Germinal center (tissue), 1 donor: ENCODE measurements around the gene TTC31.

Source experiments
- DNase-seq: peaks from one replicate; pipeline ENCODE4 v3.0.0; 2012; ENCODE audit warnings: mixed read lengths, low spot score

TTC31 gene

GRCh38 chr2:74526649-74527230 is 43.9 kb downstream of the TTC31 start:
- DNase-seq, result no peak

DNA sequence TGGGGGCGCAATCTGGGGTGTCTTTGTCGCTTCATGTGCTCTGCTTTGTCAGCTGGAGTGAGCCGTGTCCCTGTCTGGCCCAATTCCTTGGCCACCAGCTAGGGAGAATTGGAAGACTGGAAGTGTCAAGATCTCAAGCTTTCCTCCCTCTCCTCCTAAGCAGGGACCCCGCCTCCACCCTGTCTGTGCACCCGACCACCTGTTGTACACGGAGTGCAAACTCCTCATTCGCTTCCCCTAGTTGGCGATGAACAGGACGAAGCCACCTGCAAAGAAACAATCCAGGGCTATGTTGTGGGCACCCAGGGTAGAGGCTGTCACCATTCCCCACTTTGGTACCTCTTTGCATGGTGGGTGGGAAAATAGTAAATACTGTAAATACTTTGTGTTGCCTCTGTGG is 44.9 kb downstream of the TTC31 start:
- DNase-seq, result no peak

DNA sequence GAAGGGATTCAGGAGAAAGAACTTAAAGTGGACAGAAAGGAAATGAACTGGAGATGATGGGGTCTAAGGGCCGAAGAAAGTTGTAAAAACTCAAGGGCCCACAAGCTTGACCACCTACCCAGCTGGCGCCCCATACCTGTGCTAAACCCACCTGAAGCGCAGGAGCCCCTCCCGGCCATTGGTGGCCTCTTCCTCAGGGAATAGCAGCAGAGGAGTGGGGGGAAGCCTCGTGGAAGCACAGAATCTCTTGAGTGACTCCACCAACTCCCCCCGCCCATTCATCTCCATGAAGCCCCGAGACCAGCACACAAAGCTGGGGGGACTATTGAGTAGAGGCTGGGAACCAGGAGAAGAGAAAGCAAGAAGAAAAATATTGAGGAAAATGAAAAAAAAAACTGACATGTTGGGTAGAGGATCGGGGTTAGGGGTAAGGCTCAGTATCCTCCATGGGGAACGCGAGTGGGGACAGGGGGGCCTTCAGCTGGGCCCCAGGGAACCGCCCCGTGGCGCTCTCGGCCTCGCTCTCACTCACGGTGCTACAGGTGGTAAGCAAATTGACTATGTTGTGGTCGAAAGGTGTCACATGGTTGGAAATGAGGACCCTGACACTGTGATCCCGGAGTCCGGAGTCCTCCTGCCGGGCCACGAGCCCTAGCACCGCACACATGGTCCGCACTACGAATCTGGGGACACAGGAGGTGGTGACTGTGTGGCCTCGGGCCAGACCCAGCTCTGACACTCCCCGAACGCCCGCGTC is 45.9 kb downstream of the TTC31 start:
- DNase-seq, result peak; percentile 32

DNA sequence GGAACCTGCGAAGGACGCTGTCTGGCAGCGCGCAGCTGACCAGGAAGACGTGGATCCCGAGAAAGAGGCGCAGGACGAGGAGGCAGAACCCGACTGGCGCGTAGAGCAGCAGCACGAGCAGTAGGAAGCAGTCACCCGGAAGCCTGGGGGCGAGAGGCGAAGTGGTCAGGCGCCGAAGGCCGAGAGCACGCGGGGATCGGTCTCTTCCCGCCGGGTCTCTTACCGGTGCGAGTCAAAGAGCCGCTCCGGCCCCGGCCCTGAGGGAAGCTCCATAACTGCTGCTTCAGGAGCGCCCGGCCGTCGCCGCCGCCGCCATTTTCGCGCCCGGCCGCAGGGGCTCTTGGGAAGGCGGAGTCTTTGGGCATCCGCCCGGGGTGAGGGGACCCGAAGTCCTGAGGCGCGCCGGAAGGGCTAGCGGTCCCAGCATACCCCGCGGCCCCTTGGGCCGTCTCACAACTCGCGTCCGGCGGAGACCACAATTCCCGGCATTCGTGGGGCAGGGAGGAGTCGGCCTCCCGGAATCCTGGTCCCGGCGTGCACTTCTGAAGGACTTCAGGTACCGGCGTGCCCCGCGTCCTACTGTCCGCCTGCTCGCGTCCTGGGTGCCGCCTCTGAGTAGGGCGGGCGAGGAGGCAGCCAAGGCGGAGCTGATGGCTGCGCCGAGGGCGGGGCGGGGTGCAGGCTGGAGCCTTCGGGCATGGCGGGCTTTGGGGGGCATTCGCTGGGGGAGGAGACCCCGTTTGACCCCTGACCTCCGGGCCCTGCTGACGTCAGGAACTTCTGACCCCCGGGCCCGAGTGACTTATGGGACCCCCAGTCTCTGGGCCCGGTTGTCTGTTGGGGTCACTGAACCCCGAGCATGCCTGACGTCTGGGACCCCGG is 46.7 kb downstream of the TTC31 start, which contains the start of the genes AUP1 and HTRA2:
Gene AUP1 (minus strand): TSS at position 350 of the 882 bp plus-strand sequence. CDS start 77 bp downstream, at position 273.
Gene HTRA2 (plus strand): TSS at position 577 of the 882 bp plus-strand sequence. CDS start 74 bp downstream, at position 651.
- peak; percentile 93 for DNase-seq

DNA sequence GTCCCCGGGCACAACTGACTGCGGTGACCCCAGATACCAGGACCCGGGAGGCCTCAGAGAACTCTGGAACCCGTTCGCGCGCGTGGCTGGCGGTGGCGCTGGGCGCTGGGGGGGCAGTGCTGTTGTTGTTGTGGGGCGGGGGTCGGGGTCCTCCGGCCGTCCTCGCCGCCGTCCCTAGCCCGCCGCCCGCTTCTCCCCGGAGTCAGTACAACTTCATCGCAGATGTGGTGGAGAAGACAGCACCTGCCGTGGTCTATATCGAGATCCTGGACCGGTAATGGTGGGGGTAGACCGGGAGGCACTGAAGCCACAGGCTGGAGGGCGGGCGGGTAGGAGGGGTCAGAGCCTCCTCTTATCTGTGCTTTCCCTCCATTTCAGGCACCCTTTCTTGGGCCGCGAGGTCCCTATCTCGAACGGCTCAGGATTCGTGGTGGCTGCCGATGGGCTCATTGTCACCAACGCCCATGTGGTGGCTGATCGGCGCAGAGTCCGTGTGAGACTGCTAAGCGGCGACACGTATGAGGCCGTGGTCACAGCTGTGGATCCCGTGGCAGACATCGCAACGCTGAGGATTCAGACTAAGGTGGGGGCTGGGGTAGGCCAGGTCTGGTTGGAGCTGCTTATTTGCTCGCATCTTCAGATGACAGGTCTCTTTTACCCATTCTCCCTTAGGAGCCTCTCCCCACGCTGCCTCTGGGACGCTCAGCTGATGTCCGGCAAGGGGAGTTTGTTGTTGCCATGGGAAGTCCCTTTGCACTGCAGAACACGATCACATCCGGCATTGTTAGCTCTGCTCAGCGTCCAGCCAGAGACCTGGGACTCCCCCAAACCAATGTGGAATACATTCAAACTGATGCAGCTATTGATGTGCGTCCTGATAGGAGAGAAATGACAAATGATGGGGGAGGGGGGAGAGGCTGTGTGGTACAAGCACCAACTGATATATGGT is 47.6 kb downstream of the TTC31 start:
- DNase-seq, result peak; percentile 64

DNA sequence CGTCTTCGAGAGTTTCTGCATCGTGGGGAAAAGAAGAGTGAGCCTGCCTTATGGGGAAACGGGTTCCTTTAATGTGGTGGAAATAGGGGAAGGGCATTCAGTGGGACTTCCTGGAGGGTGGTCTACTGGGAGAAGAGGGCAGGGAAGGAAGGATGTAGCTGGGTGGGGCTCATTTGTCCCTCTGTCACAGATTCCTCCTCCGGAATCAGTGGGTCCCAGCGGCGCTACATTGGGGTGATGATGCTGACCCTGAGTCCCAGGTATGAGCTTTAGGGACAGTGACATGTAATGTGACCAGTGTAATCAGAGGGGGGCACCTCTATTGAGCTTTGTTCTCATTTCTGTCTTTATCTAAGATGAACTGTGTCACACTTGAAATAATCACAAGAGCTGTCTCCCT is 48.8 kb downstream of the TTC31 start:
- no peak for DNase-seq

- DNase-seq, result peak; percentile 49
Measured at GRCh38 chr2:74532222-74532621, 49.3 kb downstream of the TTC31 start.

DNA sequence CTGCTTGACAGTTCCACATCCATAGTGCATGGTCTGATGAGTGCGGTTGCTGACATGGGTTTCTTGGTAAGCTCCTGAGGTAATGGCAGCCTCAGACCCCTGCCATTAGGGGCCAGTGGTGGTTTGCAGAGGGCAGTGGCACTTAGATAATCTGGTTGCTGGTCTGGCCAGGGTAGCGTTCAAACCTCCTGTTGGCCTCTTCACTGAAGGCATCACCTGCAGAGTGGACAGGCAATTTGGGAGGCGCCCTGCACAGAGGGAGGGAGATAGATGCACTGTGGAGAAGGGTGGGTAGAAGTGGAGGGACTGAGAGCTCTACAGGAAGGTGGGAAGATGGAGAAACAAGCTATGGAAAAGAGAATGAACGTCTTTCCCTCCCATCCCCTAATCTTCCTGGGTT is 50.6 kb downstream of the TTC31 start:
- no peak for DNase-seq

- no peak for DNase-seq
Measured at GRCh38 chr2:74534411-74534810, 51.5 kb downstream of the TTC31 start.

DNA sequence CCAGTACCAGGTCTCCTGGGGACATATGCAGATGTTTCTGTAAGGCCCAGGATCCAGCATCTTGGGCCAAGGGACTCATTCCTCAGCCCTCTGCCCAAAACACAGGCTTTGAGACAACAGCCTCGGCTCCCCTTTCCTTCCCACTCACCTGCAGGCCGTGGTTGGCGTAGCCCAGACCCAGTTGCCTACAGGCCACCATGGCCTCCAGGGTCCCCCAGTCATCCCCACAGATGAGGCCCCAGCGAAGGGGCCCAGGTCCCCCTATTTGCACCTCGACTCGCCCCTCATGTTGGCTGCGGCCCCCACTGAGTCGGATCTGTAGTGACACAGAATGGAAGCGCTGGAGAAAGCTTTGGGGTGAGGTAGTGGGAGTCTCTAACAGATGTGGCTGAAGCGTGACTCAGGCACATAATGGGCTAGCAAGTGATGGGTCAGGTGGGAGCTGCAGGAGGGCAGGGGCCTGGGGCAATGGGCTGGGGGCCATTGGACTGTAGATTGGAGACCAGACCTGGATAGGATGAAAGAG is 52.6 kb downstream of the TTC31 start:
- no peak for DNase-seq

- no peak for DNase-seq
Measured at GRCh38 chr2:74536166-74536950, 53.5 kb downstream of the TTC31 start.

DNA sequence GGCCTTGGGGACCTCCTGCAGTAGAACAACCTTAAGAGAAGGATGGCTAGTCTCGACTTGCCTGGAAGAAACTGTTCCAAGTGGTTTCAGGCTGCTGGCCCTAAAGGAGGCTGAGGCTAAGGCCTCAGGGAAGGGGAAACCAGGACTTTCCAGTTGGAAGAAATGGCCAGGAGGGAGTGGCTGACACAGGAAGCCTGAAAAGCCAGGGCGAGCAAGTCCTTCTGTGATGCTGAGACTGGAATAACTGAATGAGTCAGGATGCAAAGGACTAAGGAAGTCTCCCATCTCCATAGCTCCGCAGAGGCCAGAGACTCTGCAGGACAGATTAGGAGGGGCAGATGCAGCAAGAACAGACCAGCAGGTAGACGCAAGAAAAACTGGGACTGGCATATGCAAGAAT is 54.3 kb downstream of the TTC31 start:
- DNase-seq, result no peak

- DNase-seq, result peak; percentile 29
Measured at GRCh38 chr2:74538881-74539339, 56.0 kb downstream of the TTC31 start.

DNA sequence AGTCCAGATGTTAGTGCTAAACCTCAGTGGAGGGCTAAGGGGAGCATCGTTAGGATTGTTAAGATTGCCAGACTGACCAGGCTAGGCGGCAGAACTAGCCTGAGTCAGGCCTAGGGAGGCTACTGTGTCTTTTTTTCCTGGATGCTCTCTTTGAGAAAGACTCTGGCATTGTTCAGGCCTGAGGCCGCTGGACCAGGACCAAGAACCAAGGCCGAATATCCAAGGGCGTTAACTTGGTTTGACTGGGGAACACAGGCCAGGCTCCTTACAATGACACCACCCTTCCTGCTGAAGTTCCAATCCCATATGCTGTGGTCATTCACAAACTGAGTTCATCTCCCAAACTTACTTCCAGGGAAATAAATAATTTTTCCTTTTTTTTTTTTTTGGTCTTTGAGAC is 57.4 kb downstream of the TTC31 start:
- DNase-seq, result no peak

- no peak for DNase-seq
Measured at GRCh38 chr2:74542978-74543377, 60.1 kb downstream of the TTC31 start.
